Measurements from ENCODE around the gene SPACDR. TPM values are rescaled to one million over a fixed set of nuclear protein-coding genes. Genes with fewer than 3 reads are reported as not detected.

SPACDR gene
- total and polyA plus RNA-seq, 2 donors from 2014 or later = 0.54 TPM; not detected in 1

- Histone ChIP-seq H3K9ac (ENCODE audit: low read length in 3 of 3) (peak overlapping the region in 2 of 3 donors; percentile 10 to 53), H3K9me3 (ENCODE audit: control insufficient read depth in 2 of 3, insufficient read depth in 1 of 3, low read length in 3 of 3) (no peaks in the 10 kb centered on the region), H3K27ac (ENCODE audit: low read depth in 2 of 2, low read length in 2 of 2) (peak overlapping the region in 1 of 2 donors; percentile 52), H3K27me3 (ENCODE audit: control insufficient read depth, insufficient read depth, low read length) (no peaks in the 10 kb centered on the region), H3K4me3 (ENCODE audit: low read length in 3 of 3) (no peak overlapping the region), H3K4me1 (ENCODE audit: control insufficient read depth in 2 of 3, insufficient read depth in 2 of 3, low read depth in 1 of 3, low read length in 3 of 3) (peaks cover 0 to 31% (median 14%) of the 10 kb centered on the region in 3 donors), H3K36me3 (ENCODE audit: control insufficient read depth in 2 of 3, insufficient read depth in 3 of 3, low read length in 3 of 3) (peaks cover 0 to 9% (median 2%) of the 10 kb centered on the region in 3 donors)
- DNase-seq = peak in 1 of 5 donors; percentile 73
- no peak for TF ChIP-seq CTCF (IDR thresholded peaks at IDR 0.05; ENCODE audit: borderline replicate concordance, extremely low read depth, insufficient read depth)
- no peak for FAIRE-seq
- intact Hi-C loops (cut with DNase I) = no loop called here
Observed at GRCh38 chr7:100472854-100473499, 8.9 kb upstream of the SPACDR start.

GRCh38 chr7:100472121-100472851 lies 8.2 kb upstream of the SPACDR start:
- peaks cover 0 to 9% (median 3%) of the 10 kb centered on the region in 3 donors for H3K36me3 ChIP-seq (ENCODE audit: control insufficient read depth in 2 of 3, insufficient read depth in 3 of 3, low read length in 3 of 3)
- no peaks in the 10 kb centered on the region for H3K9me3 ChIP-seq (ENCODE audit: control insufficient read depth in 2 of 3, insufficient read depth in 1 of 3, low read length in 3 of 3)
- no peaks in the 10 kb centered on the region for H3K27me3 ChIP-seq (ENCODE audit: control insufficient read depth, insufficient read depth, low read length)
- intact Hi-C loops (cut with DNase I) = no loop called here
- TF ChIP-seq CTCF (IDR thresholded peaks at IDR 0.05; ENCODE audit: borderline replicate concordance, extremely low read depth, insufficient read depth) = no peak
- no peak for FAIRE-seq
- H3K4me3 ChIP-seq (ENCODE audit: low read length in 3 of 3) = no peak overlapping the region
- peaks cover 0 to 29% (median 14%) of the 10 kb centered on the region in 3 donors for H3K4me1 ChIP-seq (ENCODE audit: control insufficient read depth in 2 of 3, insufficient read depth in 2 of 3, low read depth in 1 of 3, low read length in 3 of 3)
- DNase-seq = peak in 1 of 5 donors; percentile 80
- H3K27ac ChIP-seq (ENCODE audit: low read depth in 2 of 2, low read length in 2 of 2) = no peak overlapping the region
- H3K9ac ChIP-seq (ENCODE audit: low read length in 3 of 3) = no peak overlapping the region

- Histone ChIP-seq H3K27me3 (ENCODE audit: control insufficient read depth, insufficient read depth, low read length) (no peaks in the 10 kb centered on the region), H3K36me3 (ENCODE audit: control insufficient read depth in 2 of 3, insufficient read depth in 3 of 3, low read length in 3 of 3) (peaks cover 0 to 9% (median 5%) of the 10 kb centered on the region in 3 donors), H3K4me3 (ENCODE audit: low read length in 3 of 3) (no peak overlapping the region), H3K27ac (ENCODE audit: low read depth in 2 of 2, low read length in 2 of 2) (no peak overlapping the region), H3K9me3 (ENCODE audit: control insufficient read depth in 2 of 3, insufficient read depth in 1 of 3, low read length in 3 of 3) (no peaks in the 10 kb centered on the region), H3K4me1 (ENCODE audit: control insufficient read depth in 2 of 3, insufficient read depth in 2 of 3, low read depth in 1 of 3, low read length in 3 of 3) (peaks cover 0 to 17% (median 7%) of the 10 kb centered on the region in 3 donors), H3K9ac (ENCODE audit: low read length in 3 of 3) (no peak overlapping the region)
- DNase-seq (no peak), FAIRE-seq (no peak)
- TF ChIP-seq CTCF (IDR thresholded peaks at IDR 0.05; ENCODE audit: borderline replicate concordance, extremely low read depth, insufficient read depth) = no peak
- intact Hi-C loops (cut with DNase I) = no loop called here
Observed at GRCh38 chr7:100471021-100471420, 7.0 kb upstream of the SPACDR start.
